Measurements from ENCODE around the gene LSM4. TPM values are rescaled to one million over a fixed set of nuclear protein-coding genes. Genes with fewer than 3 reads are reported as not detected.

The LSM4 gene
- total RNA-seq, 1 experiment from 2014 or later = 713 TPM

DNA sequence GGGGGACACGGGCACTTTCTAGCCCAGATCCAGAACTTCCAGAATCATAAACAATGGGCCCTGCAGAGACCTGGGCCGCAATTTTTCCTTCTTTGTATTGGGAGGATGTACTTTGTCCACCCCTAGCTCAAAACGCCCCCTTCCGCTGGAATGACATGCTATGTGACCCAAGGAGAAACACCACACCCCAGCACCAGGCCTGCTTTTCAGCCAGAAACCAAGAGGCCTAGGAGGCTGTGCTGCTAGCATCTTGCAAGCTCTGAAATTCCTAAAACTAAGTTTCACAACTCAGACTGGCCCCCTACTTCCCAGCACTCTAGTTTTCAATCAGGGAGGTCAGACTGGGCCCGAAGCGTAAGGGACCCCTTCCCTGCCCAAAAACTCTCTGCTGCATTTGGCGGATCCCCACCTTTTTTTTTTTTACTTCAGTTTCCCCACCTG, 538 bp downstream of the LSM4 start:
- Histone ChIP-seq H3K27me3 (ENCODE audit: low read length) (no peaks in the 10 kb centered on the region), H3K79me2 (ENCODE audit: low read length) (peaks cover 47% of the 10 kb centered on the region), H3K9me3 (ENCODE audit: low read length) (no peaks in the 10 kb centered on the region), H3F3A (ENCODE audit: low read length, unreplicated experiment) (no peaks in the 10 kb centered on the region), H3K4me3 (ENCODE audit: low read length) (peak overlapping the region; percentile 97), H3K9ac (ENCODE audit: low read length) (peak overlapping the region; percentile 99), H2AFZ (ENCODE audit: low read length) (peak overlapping the region; percentile 83), H3K36me3 (ENCODE audit: low read depth, low read length) (0 out of 2 replicates have a peak, but pooled peaks cover 3% of the 10 kb centered on the region), H3K4me2 (ENCODE audit: low read length) (peak overlapping the region; percentile 99), H4K20me1 (ENCODE audit: low read length) (no peaks in the 10 kb centered on the region), H3K9me2 (replicated peaks; ENCODE audit: low read length) (no peaks in the 10 kb centered on the region), H3K4me1 (ENCODE audit: insufficient read depth, low read length) (peaks cover 25% of the 10 kb centered on the region), H3K27ac (ENCODE audit: low read length) (peak overlapping the region; percentile 73)
- ChIA-PET CTCF (interaction anchor here (0.6 to 2.2 kb wide), 3 partner anchors 42 to 715 kb away, joined by 3 to 36 read pairs (median 4); partner anchors contain the start of gene JUND), POLR2A (ENCODE audit: unreplicated experiment) (interaction anchor here (0.5 to 1.8 kb wide), 3 partner anchors 41 to 1013 kb away, joined by 3 to 47 read pairs (median 7); partner anchors contain the start of gene JUND)
- peak; percentile 17; the same call in 1 of the 2 replicates for ATAC-seq
- intact Hi-C loops (cut with micrococcal nuclease) = loop anchor here (10.0 kb wide), 1 partner anchor 118 kb away; the partner anchor contains the start of gene RAB3A
- peak; percentile 43 for DNase-seq
- BruUV-seq (replicated peaks) = TSS peak; percentile 67
- TF ChIP-seq CTCF (conservative IDR thresholded peaks at IDR 0.05; ENCODE audit: low read depth, low read length) (peak; percentile 50; the same call in 1 of the 2 replicates), EZH2phosphoT487 (IDR thresholded peaks at IDR 0.05; ENCODE audit: borderline replicate concordance, low read length) (no peak), EZH2 (IDR thresholded peaks at IDR 0.05; ENCODE audit: low read length, unreplicated experiment) (no peak)

DNA sequence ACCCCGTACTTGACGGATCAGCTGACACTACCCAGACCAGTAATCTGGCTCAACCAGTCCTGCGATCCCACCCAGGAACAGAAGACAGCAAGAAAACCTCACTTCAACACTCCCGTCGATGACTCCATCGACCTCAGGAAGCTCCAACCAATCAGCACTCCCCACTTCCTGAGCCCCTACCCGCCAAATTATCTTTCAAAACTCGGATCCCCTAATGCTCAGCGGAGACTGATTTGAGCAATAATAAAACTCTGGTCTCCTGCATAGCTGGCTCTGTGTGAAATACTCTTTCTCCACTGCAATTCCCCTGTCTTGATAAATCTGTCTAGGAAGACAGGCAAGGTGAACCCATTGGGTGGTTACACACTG, 1.2 kb downstream of the LSM4 start:
- Histone ChIP-seq H3K79me2 (ENCODE audit: low read length) (peaks cover 49% of the 10 kb centered on the region), H3K9me3 (ENCODE audit: low read length) (no peaks in the 10 kb centered on the region), H3K27ac (ENCODE audit: low read length) (no peak overlapping the region), H3K4me3 (ENCODE audit: low read length) (peak overlapping the region; percentile 97), H3K4me2 (ENCODE audit: low read length) (peak overlapping the region; percentile 99), H3K9me2 (replicated peaks; ENCODE audit: low read length) (no peaks in the 10 kb centered on the region), H3K36me3 (ENCODE audit: low read depth, low read length) (0 out of 2 replicates have a peak, but pooled peaks cover 3% of the 10 kb centered on the region), H3K27me3 (ENCODE audit: low read length) (no peaks in the 10 kb centered on the region), H2AFZ (ENCODE audit: low read length) (no peak overlapping the region), H4K20me1 (ENCODE audit: low read length) (no peaks in the 10 kb centered on the region), H3K9ac (ENCODE audit: low read length) (peak overlapping the region; percentile 99), H3K4me1 (ENCODE audit: insufficient read depth, low read length) (peaks cover 25% of the 10 kb centered on the region), H3F3A (ENCODE audit: low read length, unreplicated experiment) (no peaks in the 10 kb centered on the region)
- BruUV-seq (replicated peaks) = no TSS peak
- no peak for DNase-seq
- POLR2A ChIA-PET (ENCODE audit: unreplicated experiment) = interaction anchor here (1.8 kb wide), 1 partner anchor 41 kb away, joined by 47 read pairs; the partner anchor contains the start of gene JUND
- no peak for ATAC-seq
- CTCF ChIA-PET = interaction anchor here (0.6 to 2.2 kb wide), 2 partner anchors 42 to 715 kb away, joined by 3 to 36 read pairs; no protein-coding TSS in a partner anchor
- TF ChIP-seq CTCF (conservative IDR thresholded peaks at IDR 0.05; ENCODE audit: low read depth, low read length) (no peak), EZH2 (IDR thresholded peaks at IDR 0.05; ENCODE audit: low read length, unreplicated experiment) (no peak), EZH2phosphoT487 (IDR thresholded peaks at IDR 0.05; ENCODE audit: borderline replicate concordance, low read length) (no peak)
- intact Hi-C loops (cut with micrococcal nuclease) = loop anchor here (10.0 kb wide), 1 partner anchor 117 kb away; the partner anchor contains the start of gene RAB3A

All from PC-3 (cell line).